C4-2B (cell line): ENCODE results near the gene FOXJ3.

Experiments
- H3K27ac ChIP-seq: fragments of 450-650 bp; 2 replicates; pipeline ENCODE4 v1.5.1; 2017
- ZFX ChIP-seq: fragments of 450-650 bp; IDR thresholded peaks from 2 replicates; pipeline ENCODE4 v1.6.1; 2017
- TF ChIP-seq, protein P1 (sequence below): fragments of 450-650 bp; conservative IDR thresholded peaks from 2 replicates; pipeline ENCODE4 v1.5.1; 2017; ENCODE audit warnings: mild to moderate bottlenecking

FOXJ3 gene

GRCh38 chr1:42282024-42282579, 52.9 kb downstream of the FOXJ3 start:
- H3K27ac ChIP-seq = no peak overlapping the region
- TF ChIP-seq, protein P1, sequence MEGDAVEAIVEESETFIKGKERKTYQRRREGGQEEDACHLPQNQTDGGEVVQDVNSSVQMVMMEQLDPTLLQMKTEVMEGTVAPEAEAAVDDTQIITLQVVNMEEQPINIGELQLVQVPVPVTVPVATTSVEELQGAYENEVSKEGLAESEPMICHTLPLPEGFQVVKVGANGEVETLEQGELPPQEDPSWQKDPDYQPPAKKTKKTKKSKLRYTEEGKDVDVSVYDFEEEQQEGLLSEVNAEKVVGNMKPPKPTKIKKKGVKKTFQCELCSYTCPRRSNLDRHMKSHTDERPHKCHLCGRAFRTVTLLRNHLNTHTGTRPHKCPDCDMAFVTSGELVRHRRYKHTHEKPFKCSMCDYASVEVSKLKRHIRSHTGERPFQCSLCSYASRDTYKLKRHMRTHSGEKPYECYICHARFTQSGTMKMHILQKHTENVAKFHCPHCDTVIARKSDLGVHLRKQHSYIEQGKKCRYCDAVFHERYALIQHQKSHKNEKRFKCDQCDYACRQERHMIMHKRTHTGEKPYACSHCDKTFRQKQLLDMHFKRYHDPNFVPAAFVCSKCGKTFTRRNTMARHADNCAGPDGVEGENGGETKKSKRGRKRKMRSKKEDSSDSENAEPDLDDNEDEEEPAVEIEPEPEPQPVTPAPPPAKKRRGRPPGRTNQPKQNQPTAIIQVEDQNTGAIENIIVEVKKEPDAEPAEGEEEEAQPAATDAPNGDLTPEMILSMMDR = no peak
- TF ChIP-seq ZFX = no peak

DNA sequence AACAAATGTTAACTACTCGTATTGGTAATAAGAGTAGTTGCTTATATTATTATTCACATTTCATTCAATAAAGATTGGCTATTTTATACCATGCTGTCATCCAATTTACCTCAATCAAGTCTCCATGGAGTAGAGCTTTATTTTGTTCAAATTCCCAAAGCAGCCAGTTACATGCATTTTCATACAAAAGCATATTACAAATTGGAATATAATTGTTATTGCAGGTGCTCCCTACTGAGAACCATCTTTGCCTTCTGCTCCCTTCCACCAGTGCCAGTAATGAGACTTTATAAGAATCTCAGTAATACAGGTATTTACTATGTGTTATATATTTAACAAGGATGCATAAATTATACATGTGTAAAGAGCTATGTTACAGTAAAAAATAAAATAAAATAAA, 54.2 kb downstream of the FOXJ3 start:
- no peak overlapping the region for H3K27ac ChIP-seq
- TF ChIP-seq ZFX = no peak
- TF ChIP-seq, protein P1 = no peak

GRCh38 chr1:42279055-42279454, 56.0 kb downstream of the FOXJ3 start:
- TF ChIP-seq, protein P1 = no peak
- TF ChIP-seq ZFX = no peak

GRCh38 chr1:42272920-42273319, 62.1 kb downstream of the FOXJ3 start:
- H3K27ac ChIP-seq = no peak overlapping the region
- no peak for TF ChIP-seq ZFX
- TF ChIP-seq, protein P1 = no peak

More at GRCh38 chr1:42279055-42279454, 56.0 kb downstream of the FOXJ3 start:
- no peak overlapping the region for H3K27ac ChIP-seq

- TF ChIP-seq, protein P1 = no peak
- no peak for TF ChIP-seq ZFX
- no peak overlapping the region for H3K27ac ChIP-seq
Measured at GRCh38 chr1:42267904-42268303, 67.1 kb downstream of the FOXJ3 start.

DNA sequence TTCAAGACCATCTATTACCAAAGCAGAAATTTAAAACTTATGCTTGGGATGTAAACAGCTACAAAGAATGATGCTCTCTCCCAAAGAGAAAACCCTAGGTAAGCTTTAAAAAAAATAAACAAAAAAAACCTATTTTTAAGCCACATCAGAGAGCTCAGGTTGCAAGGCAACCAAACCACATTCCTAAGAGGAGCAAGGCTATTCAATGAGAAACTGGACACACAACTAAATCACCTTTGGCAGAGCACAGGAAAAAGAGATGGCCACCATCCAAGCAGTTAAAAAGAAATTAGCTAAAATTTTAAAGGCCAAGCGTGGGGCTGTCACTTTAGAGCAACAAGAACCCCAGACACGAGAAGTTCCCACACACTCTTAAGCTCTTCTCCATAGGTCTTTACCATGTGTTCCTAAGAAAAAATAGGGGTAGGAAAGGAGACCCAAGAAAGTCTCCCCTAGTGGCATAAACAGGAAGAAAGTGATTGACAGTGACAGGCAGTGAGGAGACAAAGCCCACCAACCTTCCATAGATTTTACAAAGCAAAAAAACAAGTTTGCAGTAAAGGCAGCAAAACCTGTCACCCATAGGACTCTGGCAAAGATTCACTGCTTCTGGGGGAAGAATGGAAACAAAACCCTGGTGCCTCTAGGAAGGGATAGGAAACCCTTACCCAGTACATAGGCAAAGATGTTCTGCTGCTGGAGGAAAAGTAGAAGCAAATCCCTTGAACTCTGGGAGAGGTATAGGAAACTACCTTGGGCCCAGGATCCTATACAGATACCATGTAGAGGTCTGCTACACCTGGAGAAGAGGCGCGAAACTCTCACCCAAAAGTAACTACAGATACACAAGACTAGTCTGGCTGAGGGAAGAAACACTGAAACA, 68.5 kb downstream of the FOXJ3 start:
- peak overlapping the region; percentile 26; the same call in 1 of the 2 replicates for H3K27ac ChIP-seq

More for the DNA sequence above, 68.5 kb downstream of the FOXJ3 start:
- TF ChIP-seq, protein P1 = peak; percentile 32
- TF ChIP-seq ZFX = no peak
